Measurements from ENCODE around the gene VAV1. TPM values are rescaled to one million over a fixed set of nuclear protein-coding genes. Genes with fewer than 3 reads are reported as not detected.

Gene VAV1
- total RNA-seq, 1 donor from 2014 or later, result not detected

DNA sequence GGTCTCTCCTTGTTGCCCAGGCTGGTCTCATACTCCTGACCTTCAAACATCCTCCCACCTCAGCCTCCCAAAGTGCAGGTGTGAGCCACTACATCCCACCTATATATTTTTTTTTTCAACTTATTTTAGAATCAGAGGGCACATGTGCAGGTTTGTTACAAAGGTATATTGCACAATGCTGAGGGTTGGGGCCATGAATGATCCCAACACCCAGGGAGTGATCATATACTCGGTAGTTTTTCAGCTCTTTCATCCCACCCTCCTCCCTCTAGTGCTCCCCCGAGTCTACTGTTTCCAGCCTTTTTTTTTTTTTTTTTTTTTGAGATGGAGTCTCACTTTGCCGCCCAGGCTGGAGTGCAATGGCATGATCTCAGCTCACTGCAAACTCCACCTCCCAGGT lies 76.5 kb downstream of the VAV1 start:
- TF ChIP-seq, protein P1, sequence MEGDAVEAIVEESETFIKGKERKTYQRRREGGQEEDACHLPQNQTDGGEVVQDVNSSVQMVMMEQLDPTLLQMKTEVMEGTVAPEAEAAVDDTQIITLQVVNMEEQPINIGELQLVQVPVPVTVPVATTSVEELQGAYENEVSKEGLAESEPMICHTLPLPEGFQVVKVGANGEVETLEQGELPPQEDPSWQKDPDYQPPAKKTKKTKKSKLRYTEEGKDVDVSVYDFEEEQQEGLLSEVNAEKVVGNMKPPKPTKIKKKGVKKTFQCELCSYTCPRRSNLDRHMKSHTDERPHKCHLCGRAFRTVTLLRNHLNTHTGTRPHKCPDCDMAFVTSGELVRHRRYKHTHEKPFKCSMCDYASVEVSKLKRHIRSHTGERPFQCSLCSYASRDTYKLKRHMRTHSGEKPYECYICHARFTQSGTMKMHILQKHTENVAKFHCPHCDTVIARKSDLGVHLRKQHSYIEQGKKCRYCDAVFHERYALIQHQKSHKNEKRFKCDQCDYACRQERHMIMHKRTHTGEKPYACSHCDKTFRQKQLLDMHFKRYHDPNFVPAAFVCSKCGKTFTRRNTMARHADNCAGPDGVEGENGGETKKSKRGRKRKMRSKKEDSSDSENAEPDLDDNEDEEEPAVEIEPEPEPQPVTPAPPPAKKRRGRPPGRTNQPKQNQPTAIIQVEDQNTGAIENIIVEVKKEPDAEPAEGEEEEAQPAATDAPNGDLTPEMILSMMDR (conservative IDR thresholded peaks at IDR 0.05), result no peak
- Mint-ChIP-seq H3K4me1 (no peaks in the 10 kb centered on the region), H3K27ac (ENCODE audit: unreplicated experiment) (no peak overlapping the region), H3K9me3 (no peaks in the 10 kb centered on the region), H3K27me3 (ENCODE audit: low read depth) (peaks cover 8% of the 10 kb centered on the region), H3K36me3 (ENCODE audit: low read depth) (no peaks in the 10 kb centered on the region), H3K4me3 (no peak overlapping the region)
- no peak for DNase-seq (ENCODE audit: low read depth, low spot score)

DNA sequence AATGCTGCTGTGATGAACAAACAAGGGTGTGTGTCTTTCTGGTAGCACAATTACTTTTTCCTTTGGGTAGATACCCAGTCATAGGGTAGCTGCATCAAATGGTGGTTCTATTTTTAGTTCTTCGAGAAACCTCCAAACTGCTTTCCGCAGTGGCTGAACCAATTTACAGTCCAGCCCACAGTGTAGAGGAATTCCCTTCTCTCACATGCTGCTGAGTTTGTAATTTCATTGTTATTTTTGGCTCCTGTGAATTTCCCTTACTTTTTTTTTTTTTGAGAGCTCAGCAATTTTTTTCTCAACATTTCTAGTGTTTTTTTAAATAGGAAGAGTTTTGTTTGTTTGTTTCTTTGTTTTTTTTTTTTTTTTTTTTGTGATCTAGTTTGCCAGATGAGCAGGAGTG lies 77.4 kb downstream of the VAV1 start:
- no peaks in the 10 kb centered on the region for H3K4me1 Mint-ChIP-seq
- TF ChIP-seq, protein P1 (conservative IDR thresholded peaks at IDR 0.05), result no peak
- no peaks in the 10 kb centered on the region for H3K36me3 Mint-ChIP-seq (ENCODE audit: low read depth)
- no peak overlapping the region for H3K4me3 Mint-ChIP-seq
- H3K27me3 Mint-ChIP-seq (ENCODE audit: low read depth), result peaks cover 11% of the 10 kb centered on the region
- no peaks in the 10 kb centered on the region for H3K9me3 Mint-ChIP-seq
- no peak for DNase-seq (ENCODE audit: low read depth, low spot score)
- no peak overlapping the region for H3K27ac Mint-ChIP-seq (ENCODE audit: unreplicated experiment)

DNA sequence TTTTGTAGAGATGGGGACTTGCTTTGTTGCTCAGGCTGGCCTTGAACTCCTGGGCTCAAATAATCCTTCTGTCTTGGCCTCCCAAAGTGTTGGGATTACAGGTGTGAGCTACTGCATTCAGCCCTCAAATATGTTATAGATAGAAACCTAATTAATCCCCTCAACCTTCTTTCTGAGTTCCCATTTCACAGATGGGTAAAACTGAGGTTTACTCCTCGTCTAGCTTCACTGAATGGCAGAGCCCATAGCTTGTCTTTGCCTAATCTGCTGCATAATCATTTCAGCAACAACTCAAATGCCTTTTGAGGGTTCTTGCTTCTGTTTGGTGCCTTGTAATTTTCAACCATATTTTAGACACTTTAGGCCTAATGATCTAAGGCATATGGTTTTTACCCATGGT lies 78.9 kb downstream of the VAV1 start:
- no peaks in the 10 kb centered on the region for H3K9me3 Mint-ChIP-seq
- TF ChIP-seq, protein P1 (conservative IDR thresholded peaks at IDR 0.05), result no peak

GRCh38 chr19:6852001-6852400 lies 79.5 kb downstream of the VAV1 start:
- Mint-ChIP-seq H3K36me3 (ENCODE audit: low read depth) (no peaks in the 10 kb centered on the region), H3K27ac (ENCODE audit: unreplicated experiment) (no peak overlapping the region), H3K27me3 (ENCODE audit: low read depth) (peaks cover 26% of the 10 kb centered on the region), H3K4me3 (no peak overlapping the region), H3K9me3 (no peaks in the 10 kb centered on the region), H3K4me1 (no peaks in the 10 kb centered on the region)
- TF ChIP-seq, protein P1 (conservative IDR thresholded peaks at IDR 0.05), result no peak
- DNase-seq (ENCODE audit: low read depth, low spot score), result no peak

More for the DNA sequence above, 78.9 kb downstream of the VAV1 start:
- no peaks in the 10 kb centered on the region for H3K4me1 Mint-ChIP-seq
- no peak for DNase-seq (ENCODE audit: low read depth, low spot score)
- peaks cover 24% of the 10 kb centered on the region for H3K27me3 Mint-ChIP-seq (ENCODE audit: low read depth)
- H3K4me3 Mint-ChIP-seq, result no peak overlapping the region
- no peak overlapping the region for H3K27ac Mint-ChIP-seq (ENCODE audit: unreplicated experiment)
- H3K36me3 Mint-ChIP-seq (ENCODE audit: low read depth), result no peaks in the 10 kb centered on the region

- Mint-ChIP-seq H3K4me1 (no peaks in the 10 kb centered on the region), H3K27me3 (ENCODE audit: low read depth) (peaks cover 31% of the 10 kb centered on the region), H3K27ac (ENCODE audit: unreplicated experiment) (no peak overlapping the region), H3K4me3 (no peak overlapping the region), H3K36me3 (ENCODE audit: low read depth) (no peaks in the 10 kb centered on the region), H3K9me3 (no peaks in the 10 kb centered on the region)
- TF ChIP-seq, protein P1 (conservative IDR thresholded peaks at IDR 0.05), result no peak
- no peak for DNase-seq (ENCODE audit: low read depth, low spot score)
These were observed 81.4 kb downstream of the VAV1 start for GRCh38 chr19:6853868-6854267.

- H3K27ac Mint-ChIP-seq (ENCODE audit: unreplicated experiment), result no peak overlapping the region
- TF ChIP-seq, protein P1 (conservative IDR thresholded peaks at IDR 0.05), result no peak
- H3K36me3 Mint-ChIP-seq (ENCODE audit: low read depth), result no peaks in the 10 kb centered on the region
- no peaks in the 10 kb centered on the region for H3K9me3 Mint-ChIP-seq
- no peaks in the 10 kb centered on the region for H3K4me1 Mint-ChIP-seq
- no peak for DNase-seq (ENCODE audit: low read depth, low spot score)
- peaks cover 31% of the 10 kb centered on the region for H3K27me3 Mint-ChIP-seq (ENCODE audit: low read depth)
- no peak overlapping the region for H3K4me3 Mint-ChIP-seq
These were observed 82.2 kb downstream of the VAV1 start for GRCh38 chr19:6854758-6855157.
